Hematopoietic multipotent progenitor cell treated with erythropoietin and hydrocortisone succinate and interleukin-3 and kit ligand, for 8 days (in vitro differentiated cells): Measurements from ENCODE around the gene GPR26.
"Not testable (repeated sequence)": the region's sequence is repeated elsewhere in the genome, so short reads cannot be mapped to it uniquely, and the experiment has no call there.

ENCODE experiments used
- DNase-seq: peaks from one replicate; pipeline ENCODE4 v3.0.0-alpha.2; 2015

Gene GPR26

GRCh38 chr10:123717336-123717735 lies 51.2 kb downstream of the GPR26 start:
- no peak for DNase-seq

- DNase-seq: no peak
These were observed 52.4 kb downstream of the GPR26 start for GRCh38 chr10:123718544-123719060.

GRCh38 chr10:123720536-123720935 lies 54.4 kb downstream of the GPR26 start:
- no peak for DNase-seq

GRCh38 chr10:123721441-123722049 lies 55.4 kb downstream of the GPR26 start:
- DNase-seq: no peak

GRCh38 chr10:123722351-123722750 lies 56.2 kb downstream of the GPR26 start:
- DNase-seq: no peak

GRCh38 chr10:123724747-123725146 lies 58.6 kb downstream of the GPR26 start:
- DNase-seq: no peak

- DNase-seq: no peak
These were observed 60.2 kb downstream of the GPR26 start for GRCh38 chr10:123726381-123726780.

GRCh38 chr10:123726836-123727235 lies 60.7 kb downstream of the GPR26 start:
- no peak for DNase-seq

GRCh38 chr10:123729523-123729922 lies 63.4 kb downstream of the GPR26 start:
- DNase-seq: no peak

GRCh38 chr10:123736917-123737316 lies 70.8 kb downstream of the GPR26 start:
- not testable (repeated sequence) for DNase-seq

- DNase-seq: no peak
These were observed 75.0 kb downstream of the GPR26 start for GRCh38 chr10:123741146-123741545.

- DNase-seq: no peak
These were observed 75.6 kb downstream of the GPR26 start for GRCh38 chr10:123741711-123742110.

- DNase-seq: no peak
These were observed 76.7 kb downstream of the GPR26 start for GRCh38 chr10:123742751-123743440.

- no peak for DNase-seq
These were observed 77.5 kb downstream of the GPR26 start for GRCh38 chr10:123743441-123744223.

- DNase-seq: no peak
These were observed 78.0 kb downstream of the GPR26 start for GRCh38 chr10:123744224-123744536.
